HG03139 (cell line): ENCODE measurements around the gene PLEKHG7.
"Not testable (repeated sequence)": the region's sequence is repeated elsewhere in the genome, so short reads cannot be mapped to it uniquely, and the experiment has no call there.

Experiments used
- ATAC-seq: cut with Tn5 transposase; IDR thresholded peaks from one replicate; pipeline ENCODE4 v1.9.1; 2021; ENCODE audit not compliant: unreplicated experiment

The PLEKHG7 gene

GRCh38 chr12:92702754-92703679 lies at the start of gene PLEKHG7:
Gene PLEKHG7 (plus strand): TSS chr12:92702989. CDS start chr12:92706632, 3,643 bp downstream.
- peak; percentile 87 for ATAC-seq

GRCh38 chr12:92654256-92654655 lies 48.5 kb upstream of the PLEKHG7 start:
- ATAC-seq, result not testable (repeated sequence)

GRCh38 chr12:92654929-92655328 lies 47.9 kb upstream of the PLEKHG7 start:
- no peak for ATAC-seq

GRCh38 chr12:92656911-92657310 lies 45.9 kb upstream of the PLEKHG7 start:
- no peak for ATAC-seq

- ATAC-seq, result no peak
These were observed 45.0 kb upstream of the PLEKHG7 start for GRCh38 chr12:92657770-92658169.

- ATAC-seq, result no peak
These were observed 44.2 kb upstream of the PLEKHG7 start for GRCh38 chr12:92658611-92659010.

GRCh38 chr12:92661269-92661668 lies 41.5 kb upstream of the PLEKHG7 start:
- no peak for ATAC-seq

- ATAC-seq, result no peak
These were observed 37.3 kb upstream of the PLEKHG7 start for GRCh38 chr12:92665496-92665895.

GRCh38 chr12:92668739-92669138 lies 34.0 kb upstream of the PLEKHG7 start:
- ATAC-seq, result no peak

- ATAC-seq, result not testable (repeated sequence)
These were observed 31.3 kb upstream of the PLEKHG7 start for GRCh38 chr12:92671524-92671923.

GRCh38 chr12:92673756-92674155 lies 29.0 kb upstream of the PLEKHG7 start:
- ATAC-seq, result peak; percentile 87

GRCh38 chr12:92674500-92674899 lies 28.3 kb upstream of the PLEKHG7 start:
- ATAC-seq, result no peak

- no peak for ATAC-seq
These were observed 27.5 kb upstream of the PLEKHG7 start for GRCh38 chr12:92675092-92675865.

GRCh38 chr12:92676710-92677109 lies 26.1 kb upstream of the PLEKHG7 start:
- ATAC-seq, result no peak

GRCh38 chr12:92690601-92691000 lies 12.2 kb upstream of the PLEKHG7 start:
- ATAC-seq, result no peak

GRCh38 chr12:92695056-92695455 lies 7.7 kb upstream of the PLEKHG7 start:
- no peak for ATAC-seq

- no peak for ATAC-seq
These were observed 7.2 kb upstream of the PLEKHG7 start for GRCh38 chr12:92695577-92695976.

GRCh38 chr12:92696216-92696615 lies 6.6 kb upstream of the PLEKHG7 start:
- no peak for ATAC-seq

- ATAC-seq, result no peak
These were observed 4.3 kb upstream of the PLEKHG7 start for GRCh38 chr12:92698474-92698873.

GRCh38 chr12:92701441-92701840 lies 1.3 kb upstream of the PLEKHG7 start:
- ATAC-seq, result no peak

GRCh38 chr12:92703786-92704185 lies 997 bp downstream of the PLEKHG7 start:
- ATAC-seq, result no peak

- no peak for ATAC-seq
These were observed 3.8 kb downstream of the PLEKHG7 start for GRCh38 chr12:92706594-92706993.
